Esophagus squamous epithelium (tissue), 4 donors: Measurements from ENCODE around the gene TPCN2.
"Not testable (repeated sequence)": the region's sequence is repeated elsewhere in the genome, so short reads cannot be mapped to it uniquely, and the experiment has no call there.

Experiments
- POLR2A ChIP-seq, 4 donors: fragments of 450-650 bp; IDR thresholded peaks; one replicate each; pipeline ENCODE4 v1.6.1; 2017; ENCODE audit warnings: antibody characterized with exemption in 4 of 4, mild to moderate bottlenecking in 4 of 4, moderate library complexity in 3 of 4
- TF ChIP-seq, protein P1 (sequence below), 6 experiments: fragments of 450-650 bp in 4 of 6; fragments of 200-600 bp in 2 of 6; sonication (generic) in 2 of 6; IDR thresholded peaks; one replicate each; pipeline ENCODE4 v1.5.1; 2016 to 2019; ENCODE audit warnings: antibody characterized with exemption in 6 of 6, mild to moderate bottlenecking in 4 of 6, moderate library complexity in 4 of 6

GRCh38 chr11:69134182-69134581 lies 85.5 kb downstream of the TPCN2 start:
- TF ChIP-seq, protein P1, sequence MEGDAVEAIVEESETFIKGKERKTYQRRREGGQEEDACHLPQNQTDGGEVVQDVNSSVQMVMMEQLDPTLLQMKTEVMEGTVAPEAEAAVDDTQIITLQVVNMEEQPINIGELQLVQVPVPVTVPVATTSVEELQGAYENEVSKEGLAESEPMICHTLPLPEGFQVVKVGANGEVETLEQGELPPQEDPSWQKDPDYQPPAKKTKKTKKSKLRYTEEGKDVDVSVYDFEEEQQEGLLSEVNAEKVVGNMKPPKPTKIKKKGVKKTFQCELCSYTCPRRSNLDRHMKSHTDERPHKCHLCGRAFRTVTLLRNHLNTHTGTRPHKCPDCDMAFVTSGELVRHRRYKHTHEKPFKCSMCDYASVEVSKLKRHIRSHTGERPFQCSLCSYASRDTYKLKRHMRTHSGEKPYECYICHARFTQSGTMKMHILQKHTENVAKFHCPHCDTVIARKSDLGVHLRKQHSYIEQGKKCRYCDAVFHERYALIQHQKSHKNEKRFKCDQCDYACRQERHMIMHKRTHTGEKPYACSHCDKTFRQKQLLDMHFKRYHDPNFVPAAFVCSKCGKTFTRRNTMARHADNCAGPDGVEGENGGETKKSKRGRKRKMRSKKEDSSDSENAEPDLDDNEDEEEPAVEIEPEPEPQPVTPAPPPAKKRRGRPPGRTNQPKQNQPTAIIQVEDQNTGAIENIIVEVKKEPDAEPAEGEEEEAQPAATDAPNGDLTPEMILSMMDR (IDR thresholded peaks at IDR 0.05), result not testable (repeated sequence)
- TF ChIP-seq POLR2A (IDR thresholded peaks at IDR 0.05), result not testable (repeated sequence)
